DND-41 (cell line): ENCODE measurements around the gene RETN.
A peak's percentile ranks its signal among the peaks of the same experiment; 100 is the strongest.

Source experiments
- ATAC-seq: fragments of 200-7000 bp; cut with Tn5 transposase; 3 replicates; pipeline ENCODE4 v1.9.1; 2021; ENCODE audit warnings: low read depth; ENCODE audit not compliant: insufficient read depth
- DNase-seq: peaks from one replicate; pipeline ENCODE4 v3.0.0-alpha.2; 2020
- H2AFZ ChIP-seq: 2 replicates; pipeline ENCODE4 v1.6.0; 2012; ENCODE audit warnings: low read depth, low read length
- H3K27ac ChIP-seq: 2 replicates; pipeline ENCODE4 v1.5.1; 2012; ENCODE audit warnings: low read length, inconsistent platforms
- H3K27me3 ChIP-seq: fragments of 200-600 bp; sonication (generic); 2 replicates; pipeline ENCODE4 v1.6.0; 2012; ENCODE audit warnings: low read length, mild to moderate bottlenecking, inconsistent platforms; ENCODE audit not compliant: insufficient read depth, poor library complexity
- H3K36me3 ChIP-seq: 2 replicates; pipeline ENCODE4 v1.5.1; 2012; ENCODE audit warnings: low read length, inconsistent platforms; ENCODE audit not compliant: insufficient read depth
- H3K4me1 ChIP-seq: 2 replicates; pipeline ENCODE4 v1.5.1; 2012; ENCODE audit warnings: mild to moderate bottlenecking, low read length; ENCODE audit not compliant: insufficient read depth
- H3K4me2 ChIP-seq: 2 replicates; pipeline ENCODE4 v1.6.0; 2012; ENCODE audit warnings: mild to moderate bottlenecking, moderate library complexity, low read length, inconsistent platforms; ENCODE audit not compliant: insufficient read depth
- H3K4me3 ChIP-seq, 2 experiments: fragments of 200-600 bp in 1 of 2; shearing (Covaris generic) in 1 of 2; 2 replicates each; pipeline ENCODE4 v1.5.1; 2012 to 2016; ENCODE audit warnings: inconsistent platforms in 2 of 2, low read length in 2 of 2, mild to moderate bottlenecking in 2 of 2, low read depth in 1 of 2, moderate library complexity in 1 of 2
- H3K79me2 ChIP-seq: 2 replicates; pipeline ENCODE4 v1.6.0; 2012; ENCODE audit warnings: low read length, inconsistent platforms; ENCODE audit not compliant: insufficient read depth
- H3K9ac ChIP-seq: 2 replicates; pipeline ENCODE4 v1.6.0; 2012; ENCODE audit warnings: low read depth, mild to moderate bottlenecking, inconsistent platforms, low read length, moderate library complexity
- H3K9me3 ChIP-seq: 2 replicates; pipeline ENCODE4 v1.5.1; 2012; ENCODE audit warnings: low read length, moderate library complexity, mild to moderate bottlenecking, inconsistent platforms; ENCODE audit not compliant: insufficient read depth, severe bottlenecking
- H4K20me1 ChIP-seq: 2 replicates; pipeline ENCODE4 v1.6.0; 2012; ENCODE audit warnings: low read length; ENCODE audit not compliant: insufficient read depth
- CTCF ChIP-seq: IDR thresholded peaks from 2 replicates; pipeline ENCODE4 v1.5.1; 2012; ENCODE audit warnings: borderline replicate concordance, low read length, moderate library complexity, mild to moderate bottlenecking; ENCODE audit not compliant: poor library complexity, severe bottlenecking; ENCODE audit errors: extremely low read depth
- EZH2 ChIP-seq: IDR thresholded peaks from 3 replicates; pipeline ENCODE4 v1.6.1; 2012; ENCODE audit warnings: borderline replicate concordance, low read depth, mild to moderate bottlenecking, moderate library complexity, low read length, inconsistent platforms; ENCODE audit not compliant: severe bottlenecking

RETN gene

DNA sequence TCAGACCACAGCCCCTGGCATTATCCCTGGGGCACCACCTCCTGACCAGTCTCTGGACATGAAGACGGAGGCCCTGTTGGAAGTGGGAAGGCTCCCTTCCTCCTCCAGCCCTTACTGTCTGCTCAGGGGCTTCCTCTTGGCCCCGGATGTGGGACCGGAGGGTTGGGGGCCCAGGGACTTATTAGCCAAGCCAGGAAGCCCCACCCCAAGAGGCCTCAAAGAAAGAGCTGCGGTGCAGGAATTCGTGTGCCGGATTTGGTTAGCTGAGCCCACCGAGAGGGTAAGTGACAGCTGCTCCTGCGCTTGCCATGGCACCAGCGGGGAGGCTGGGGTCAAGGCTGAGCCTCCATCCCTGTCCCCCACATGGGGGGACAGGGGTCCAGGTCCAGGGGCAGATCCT lies at the start of gene RETN:
Gene RETN (plus strand): TSS at position 208 of the 400 bp plus-strand sequence. CDS start 278 bp downstream, outside the sequence.
- DNase-seq: peak; percentile 80
- no peak for TF ChIP-seq CTCF
- TF ChIP-seq EZH2: no peak
- H2AFZ ChIP-seq: no peak within 1 kb of the TSS
- H3K36me3 ChIP-seq: no peaks in the 10 kb centered on the region
- no peaks in the 10 kb centered on the region for H3K27me3 ChIP-seq
- H3K9ac ChIP-seq: no peak within 1 kb of the TSS
- H4K20me1 ChIP-seq: no peaks in the 10 kb centered on the region
- H3K79me2 ChIP-seq: no peaks in the 10 kb centered on the region
- peak; percentile 92 for ATAC-seq
- H3K4me1 ChIP-seq: peaks cover 11% of the 10 kb centered on the region
- no peaks in the 10 kb centered on the region for H3K9me3 ChIP-seq
- H3K4me3 ChIP-seq: no peak within 1 kb of the TSS
- peak within 1 kb of the TSS; percentile 7; the same call in 1 of the 2 replicates for H3K4me2 ChIP-seq
- H3K27ac ChIP-seq: peak within 1 kb of the TSS; percentile 57; the same call in 1 of the 2 replicates

GRCh38 chr19:7619671-7620441 lies 49.0 kb upstream of the RETN start:
- TF ChIP-seq CTCF (no peak), EZH2 (no peak)
- Histone ChIP-seq H3K27me3 (no peaks in the 10 kb centered on the region), H3K4me1 (no peaks in the 10 kb centered on the region), H3K9ac (no peak overlapping the region), H3K27ac (no peak overlapping the region), H4K20me1 (peaks cover 20% of the 10 kb centered on the region), H2AFZ (no peak overlapping the region), H3K36me3 (peaks cover 55% of the 10 kb centered on the region), H3K9me3 (no peaks in the 10 kb centered on the region), H3K4me3 (no peak overlapping the region), H3K4me2 (no peak overlapping the region), H3K79me2 (no peaks in the 10 kb centered on the region)
- DNase-seq (no peak), ATAC-seq (no peak)

DNA sequence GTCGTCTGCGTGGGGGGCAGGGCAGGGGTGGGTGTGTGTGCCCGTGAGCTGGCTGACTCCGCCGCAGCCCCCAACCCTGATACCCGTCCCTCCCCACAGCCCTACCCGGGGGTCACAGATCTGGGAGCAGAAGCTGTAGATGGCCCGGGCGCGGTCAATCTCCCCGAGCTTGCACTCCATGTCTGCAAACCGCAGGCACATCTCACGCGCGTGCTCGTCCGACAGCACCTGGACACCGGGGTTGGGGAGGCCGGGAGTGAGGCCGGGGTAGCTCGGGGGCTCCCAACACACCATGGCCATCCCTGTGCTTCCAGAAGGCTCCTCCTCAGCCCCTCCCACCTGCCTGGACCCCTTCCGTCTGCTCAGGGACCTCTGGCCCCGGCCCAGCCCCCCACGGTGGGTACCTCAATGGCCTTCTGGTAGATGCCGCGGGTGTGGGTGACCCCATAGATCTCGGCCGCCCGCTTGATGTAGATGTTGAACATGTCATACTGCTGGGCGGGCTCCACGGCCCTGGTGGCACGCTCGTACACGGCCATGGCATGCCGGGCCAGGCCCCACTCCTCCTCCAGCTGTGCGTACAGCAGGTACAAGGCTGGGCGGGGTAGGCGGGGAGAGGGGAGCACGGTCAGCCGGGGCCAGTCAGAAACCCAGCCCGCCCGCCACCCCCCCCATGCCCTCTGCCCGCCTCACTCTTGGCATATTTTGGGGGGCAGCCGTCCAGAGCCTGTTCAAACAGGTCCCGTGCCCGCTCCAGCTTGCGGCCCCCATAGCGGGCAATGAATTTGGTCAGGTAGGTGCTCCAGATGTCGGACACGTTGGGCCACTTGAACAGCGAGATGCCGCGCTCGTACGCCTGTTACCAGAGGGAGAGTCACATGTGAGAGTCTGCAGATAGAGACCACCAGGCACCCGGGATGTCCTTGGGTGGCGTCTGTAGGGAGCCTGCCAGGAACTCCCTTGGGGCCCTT lies 48.1 kb upstream of the RETN start:
- Histone ChIP-seq H3K27me3 (no peaks in the 10 kb centered on the region), H3K36me3 (peaks cover 63% of the 10 kb centered on the region), H3K9me3 (no peaks in the 10 kb centered on the region), H3K4me3 (no peak overlapping the region), H3K4me2 (no peak overlapping the region), H4K20me1 (peaks cover 25% of the 10 kb centered on the region), H3K9ac (no peak overlapping the region), H3K27ac (no peak overlapping the region), H3K4me1 (no peaks in the 10 kb centered on the region), H3K79me2 (peaks cover 2% of the 10 kb centered on the region; the same call in 1 of the 2 replicates), H2AFZ (no peak overlapping the region)
- ATAC-seq (no peak), DNase-seq (no peak)
- no peak for TF ChIP-seq EZH2
- TF ChIP-seq CTCF: no peak
